Measurements from ENCODE around the gene MTX1.
"Not testable (repeated sequence)": the region's sequence is repeated elsewhere in the genome, so short reads cannot be mapped to it uniquely, and the experiment has no call there.

Gene MTX1

GRCh38 chr1:155209312-155209721 lies 822 bp downstream of the MTX1 start:
- no peak for DNase-seq (ENCODE audit: low spot score)
- no peak for TF ChIP-seq CTCF (IDR thresholded peaks at IDR 0.05; ENCODE audit: borderline replicate concordance, control extremely low read depth, extremely low read depth, insufficient read depth, missing control alignments)
- in situ Hi-C loops (cut with MboI; ENCODE audit: low sequenced_read_pairs, unreplicated experiment) = no loop called here

GRCh38 chr1:155210314-155211104 lies 2.0 kb downstream of the MTX1 start:
- no peak for TF ChIP-seq CTCF (IDR thresholded peaks at IDR 0.05; ENCODE audit: borderline replicate concordance, control extremely low read depth, extremely low read depth, insufficient read depth, missing control alignments)
- in situ Hi-C loops (cut with MboI; ENCODE audit: low sequenced_read_pairs, unreplicated experiment) = no loop called here
- DNase-seq (ENCODE audit: low spot score) = no peak

GRCh38 chr1:155211381-155212050 lies 3.0 kb downstream of the MTX1 start:
- DNase-seq (ENCODE audit: low spot score); in situ Hi-C loops (cut with MboI; ENCODE audit: low sequenced_read_pairs, unreplicated experiment): not testable (repeated sequence)

- in situ Hi-C loops (cut with MboI; ENCODE audit: low sequenced_read_pairs, unreplicated experiment); DNase-seq (ENCODE audit: low spot score): not testable (repeated sequence)
Measured at GRCh38 chr1:155212051-155212440, 3.6 kb downstream of the MTX1 start.

- DNase-seq (ENCODE audit: low spot score); in situ Hi-C loops (cut with MboI; ENCODE audit: low sequenced_read_pairs, unreplicated experiment): not testable (repeated sequence)
Measured at GRCh38 chr1:155214702-155215101, 6.2 kb downstream of the MTX1 start.

- in situ Hi-C loops (cut with MboI; ENCODE audit: low sequenced_read_pairs, unreplicated experiment) = no loop called here
- no peak for DNase-seq (ENCODE audit: low spot score)
- no peak for TF ChIP-seq CTCF (IDR thresholded peaks at IDR 0.05; ENCODE audit: borderline replicate concordance, control extremely low read depth, extremely low read depth, insufficient read depth, missing control alignments)
Measured at GRCh38 chr1:155218854-155219591, 10.5 kb downstream of the MTX1 start.

GRCh38 chr1:155219592-155220031 lies 11.1 kb downstream of the MTX1 start:
- no peak for TF ChIP-seq CTCF (IDR thresholded peaks at IDR 0.05; ENCODE audit: borderline replicate concordance, control extremely low read depth, extremely low read depth, insufficient read depth, missing control alignments)
- in situ Hi-C loops (cut with MboI; ENCODE audit: low sequenced_read_pairs, unreplicated experiment) = no loop called here
- no peak for DNase-seq (ENCODE audit: low spot score)

- in situ Hi-C loops (cut with MboI; ENCODE audit: low sequenced_read_pairs, unreplicated experiment); DNase-seq (ENCODE audit: low spot score): not testable (repeated sequence)
Measured at GRCh38 chr1:155220211-155220965, 11.9 kb downstream of the MTX1 start.

Data from GM13976 (cell line).